Activated T-cell treated with anti-CD3 and anti-CD28 coated beads, Interleukin-2, amount 50 U/mL, for 72 hours (primary cell): ENCODE measurements around the gene TMEM9B. TPM values are rescaled to one million over a fixed set of nuclear protein-coding genes. Genes with fewer than 3 reads are reported as not detected.

Experiments used
- ATAC-seq, 2 donors: fragments of 150-1000 bp; cut with Tn5 transposase; replicated peaks in 1 of 2; 2 replicates each; pipeline ENCODE4 v1.10.0; 2021; ENCODE audit warnings: moderate library complexity in 2 of 2, mild to moderate bottlenecking in 1 of 2
- DNase-seq, 2 donors: peaks; one replicate each; pipeline ENCODE4 v3.0.0; 2021 to 2022; ENCODE audit warnings: mixed read lengths in 1 of 2
- H3K27ac Mint-ChIP-seq: one replicate; pipeline ENCODE4 v1.8.0; 2022; ENCODE audit warnings: mild to moderate bottlenecking, moderate library complexity, mixed read lengths
- H3K27me3 Mint-ChIP-seq: one replicate; pipeline ENCODE4 v1.8.0; 2022; ENCODE audit warnings: low read depth, mixed read lengths
- H3K36me3 Mint-ChIP-seq, 2 donors: one replicate each; pipeline ENCODE4 v1.8.0; 2022; ENCODE audit warnings: mixed read lengths in 2 of 2, mild to moderate bottlenecking in 1 of 2; ENCODE audit not compliant: insufficient read depth in 2 of 2
- H3K4me1 Mint-ChIP-seq: one replicate; pipeline ENCODE4 v1.8.0; 2022; ENCODE audit warnings: low read depth, mixed read lengths
- H3K4me3 Mint-ChIP-seq, 2 donors: one replicate each; pipeline ENCODE4 v1.8.0; 2022; ENCODE audit warnings: mild to moderate bottlenecking in 2 of 2, mixed read lengths in 2 of 2, moderate library complexity in 2 of 2
- H3K9me3 Mint-ChIP-seq, 2 donors: one replicate each; pipeline ENCODE4 v1.8.0; 2022; ENCODE audit warnings: mixed read lengths in 2 of 2
- total RNA-seq, 2 donors: library from RNA; stranded (reverse); gene quantifications; one replicate each; pipeline ENCODE4 v1.2.3, GENCODE V29; 2022

TMEM9B gene
- total RNA-seq, 2 donors from 2014 or later = 19.9 to 20.7 TPM

GRCh38 chr11:8911029-8911823, 53.0 kb downstream of the TMEM9B start, which contains the start of gene AKIP1:
Gene AKIP1 (plus strand): TSS chr11:8911189. CDS start chr11:8911450, 261 bp downstream.
- Mint-ChIP-seq H3K36me3 (peaks cover 0 to 2% of the 10 kb centered on the region in 2 donors), H3K4me1 (peaks cover 47% of the 10 kb centered on the region), H3K27me3 (peaks cover 17% of the 10 kb centered on the region), H3K4me3 (peak within 1 kb of the TSS; percentile 89 to 96), H3K27ac (peak within 1 kb of the TSS; percentile 89), H3K9me3 (no peaks in the 10 kb centered on the region)
- DNase-seq = peak; percentile 85 to 89
- ATAC-seq = peak; percentile 82 to 83

DNA sequence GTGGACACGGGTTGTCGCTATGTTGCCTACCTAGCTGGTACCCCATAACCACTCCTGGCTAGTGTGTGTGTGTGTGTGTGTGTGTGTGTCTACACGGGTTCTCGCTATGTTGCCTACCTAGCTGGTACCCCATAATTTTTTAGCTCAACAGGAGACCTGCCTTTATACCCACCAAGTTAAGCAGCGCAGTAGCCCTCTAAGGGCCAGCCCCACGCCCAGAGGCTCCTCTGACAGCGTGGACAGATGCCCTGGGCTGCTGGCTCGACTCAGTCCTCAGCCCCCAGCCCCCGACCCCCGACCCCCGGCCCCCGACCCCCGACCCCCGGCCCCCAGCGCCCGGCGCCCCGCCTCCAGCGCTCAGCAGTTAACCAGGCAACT, 53.6 kb downstream of the TMEM9B start:
- Mint-ChIP-seq H3K4me1 (peaks cover 52% of the 10 kb centered on the region), H3K9me3 (no peaks in the 10 kb centered on the region), H3K27ac (peak overlapping the region; percentile 13), H3K27me3 (peaks cover 17% of the 10 kb centered on the region), H3K36me3 (peaks cover 0 to 2% of the 10 kb centered on the region in 2 donors), H3K4me3 (peak overlapping the region; percentile 89 to 96)
- ATAC-seq = peak; percentile 12 to 31
- peak in 1 of 2 donors; percentile 6 for DNase-seq

DNA sequence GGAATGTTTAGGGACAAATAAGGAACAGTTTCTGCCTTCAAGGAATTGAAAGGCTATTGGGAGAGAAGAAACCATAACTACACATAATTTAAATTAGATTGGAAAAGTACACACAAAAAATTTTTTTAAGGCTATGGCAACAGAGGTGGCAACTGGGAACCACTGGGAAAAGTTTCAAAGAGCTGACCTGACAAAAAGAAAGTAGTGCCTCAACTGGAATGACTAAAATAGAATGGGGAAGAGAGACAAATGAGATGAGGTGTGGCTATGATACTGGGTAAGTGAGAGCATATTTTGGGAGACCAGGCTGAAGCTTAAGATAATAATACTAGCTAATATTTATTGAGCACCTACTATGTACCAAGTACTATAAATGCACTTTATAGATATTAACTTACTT, 56.1 kb downstream of the TMEM9B start:
- ATAC-seq (no peak), DNase-seq (no peak)
- H3K4me1 Mint-ChIP-seq = peaks cover 41% of the 10 kb centered on the region
- H3K9me3 Mint-ChIP-seq = no peaks in the 10 kb centered on the region
- no peak overlapping the region for H3K27ac Mint-ChIP-seq
- no peak overlapping the region for H3K4me3 Mint-ChIP-seq
- peaks cover 23% of the 10 kb centered on the region for H3K27me3 Mint-ChIP-seq
- peaks cover 0 to 2% of the 10 kb centered on the region in 2 donors for H3K36me3 Mint-ChIP-seq

DNA sequence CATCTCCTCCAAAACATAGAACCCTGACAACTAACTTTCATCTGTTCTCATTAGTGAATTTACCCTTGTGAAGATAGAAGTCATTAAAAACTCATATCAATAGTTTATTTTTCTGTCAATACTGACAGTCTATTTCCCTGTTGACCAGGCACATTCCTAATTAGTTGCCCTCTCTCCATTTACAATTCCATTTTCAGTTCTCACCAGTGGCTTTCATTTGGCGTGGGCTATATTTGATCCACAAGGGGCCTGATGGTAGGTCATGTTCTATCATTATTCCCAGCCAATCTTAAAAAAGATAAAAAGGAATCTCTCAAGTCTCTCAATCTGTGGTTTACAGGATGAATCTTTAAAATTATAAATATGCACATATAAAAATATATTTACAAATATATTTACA, 57.1 kb downstream of the TMEM9B start:
- no peak for ATAC-seq
- peaks cover 27% of the 10 kb centered on the region for H3K27me3 Mint-ChIP-seq
- peak overlapping the region; percentile 29 for H3K27ac Mint-ChIP-seq
- H3K36me3 Mint-ChIP-seq = peaks cover 0 to under 1% of the 10 kb centered on the region in 2 donors
- no peak for DNase-seq
- H3K4me3 Mint-ChIP-seq = peak overlapping the region; percentile 3 to 47
- no peaks in the 10 kb centered on the region for H3K9me3 Mint-ChIP-seq
- H3K4me1 Mint-ChIP-seq = peaks cover 40% of the 10 kb centered on the region

GRCh38 chr11:8905528-8906165, 58.6 kb downstream of the TMEM9B start:
- H3K4me1 Mint-ChIP-seq = peaks cover 40% of the 10 kb centered on the region
- H3K27ac Mint-ChIP-seq = no peak overlapping the region
- no peak overlapping the region for H3K4me3 Mint-ChIP-seq

DNA sequence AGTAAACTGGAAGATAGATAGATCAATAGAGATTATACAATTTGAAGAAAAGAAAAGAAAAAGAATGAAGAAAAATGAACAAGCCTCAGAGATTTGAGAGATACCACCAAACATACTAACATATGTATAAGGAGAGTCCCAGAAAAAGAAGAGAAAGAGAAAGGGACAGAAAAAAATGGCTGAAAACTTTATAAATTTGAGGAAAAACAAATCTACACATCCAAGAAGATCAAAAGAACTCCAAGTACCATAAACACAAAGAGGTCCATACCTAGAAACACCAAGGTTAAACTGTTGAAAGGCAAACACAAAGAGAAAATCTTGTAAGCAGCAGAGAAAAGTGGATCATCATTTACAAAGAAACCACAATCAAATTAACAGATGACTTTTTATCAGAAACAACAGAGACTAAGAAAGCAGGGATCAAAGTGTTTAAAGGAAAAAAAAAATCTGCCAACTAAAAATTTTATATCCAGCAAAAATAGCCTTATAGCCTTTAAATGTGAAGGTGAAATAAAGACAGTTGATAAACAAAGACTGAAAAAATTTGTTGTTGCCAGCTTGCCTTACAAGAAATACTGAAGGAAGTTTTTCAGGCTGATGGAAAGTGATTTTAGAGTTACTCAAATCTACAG, 65.0 kb downstream of the TMEM9B start:
- Mint-ChIP-seq H3K9me3 (peaks cover 6 to 8% of the 10 kb centered on the region in 2 donors), H3K36me3 (peaks cover 7 to 12% of the 10 kb centered on the region in 2 donors)
- no peak for DNase-seq

More at GRCh38 chr11:8905528-8906165, 58.6 kb downstream of the TMEM9B start:
- H3K9me3 Mint-ChIP-seq = peaks cover 0 to 3% of the 10 kb centered on the region in 2 donors
- DNase-seq = no peak
- peaks cover 35% of the 10 kb centered on the region for H3K27me3 Mint-ChIP-seq
- peaks cover 0 to 5% of the 10 kb centered on the region in 2 donors for H3K36me3 Mint-ChIP-seq
- no peak for ATAC-seq

More for the DNA sequence above, 65.0 kb downstream of the TMEM9B start:
- ATAC-seq = no peak
- H3K27ac Mint-ChIP-seq = no peak overlapping the region
- H3K27me3 Mint-ChIP-seq = peaks cover 18% of the 10 kb centered on the region
- no peak overlapping the region for H3K4me3 Mint-ChIP-seq
- no peaks in the 10 kb centered on the region for H3K4me1 Mint-ChIP-seq

Other genes starting within 250 kb of the TMEM9B start
- gene AKIP1, start 53.3 kb downstream of the TMEM9B start, total RNA-seq = 10 to 100 TPM; 27.2 to 27.7 TPM
- not detected for gene C11orf16, start 31.5 kb downstream of the TMEM9B start, total RNA-seq
- gene ASCL3, start 21.4 kb downstream of the TMEM9B start, total RNA-seq = not detected
- 1 to 10 TPM; 3.1 to 3.2 TPM for gene NRIP3, start 39.6 kb upstream of the TMEM9B start, total RNA-seq
- under 1 TPM in 1 of 2 donors, not detected in 1; 0.37 TPM for gene SCUBE2, start 127.2 kb upstream of the TMEM9B start, total RNA-seq